Measurements from ENCODE around the gene TMPRSS13.

TMPRSS13 gene

GRCh38 chr11:117859061-117859460 lies 70.1 kb downstream of the TMPRSS13 start:
- H3K79me1 ChIP-seq (ENCODE audit: low read length): no peaks in the 10 kb centered on the region
- no peak overlapping the region for H2BK5ac ChIP-seq (ENCODE audit: low read length)
- no peak overlapping the region for H4K8ac ChIP-seq (ENCODE audit: low read depth, low read length)
- no peak overlapping the region for H3K4me3 ChIP-seq (ENCODE audit: low read length)
- H3K27ac ChIP-seq (ENCODE audit: low read depth, low read length): no peak overlapping the region
- H3K4ac ChIP-seq (ENCODE audit: low read depth, low read length): no peak overlapping the region
- H3K23ac ChIP-seq (ENCODE audit: low read length): no peak overlapping the region
- H3K36me3 ChIP-seq (ENCODE audit: control insufficient read depth, insufficient read depth, low read length): no peaks in the 10 kb centered on the region
- H3K56ac ChIP-seq (ENCODE audit: low read length): no peak overlapping the region
- WGBS (ENCODE audit: extremely low coverage, insufficient coverage, low lambda C conversion rate): no CpG with 5 or more reads among the region's 10 CpGs
- no peaks in the 10 kb centered on the region for H3K79me2 ChIP-seq (ENCODE audit: control insufficient read depth, insufficient read depth, low read length)
- H3K4me1 ChIP-seq (ENCODE audit: control insufficient read depth, low read depth, low read length): peaks cover 2% of the 10 kb centered on the region
- no peak overlapping the region for H3K4me2 ChIP-seq (ENCODE audit: low read length)
- H2BK120ac ChIP-seq (ENCODE audit: low read depth, low read length): no peak overlapping the region
- H3K9ac ChIP-seq (ENCODE audit: low read length): no peak overlapping the region
- H2AK5ac ChIP-seq (ENCODE audit: low read length): no peak overlapping the region
- no peak for DNase-seq
- H2BK15ac ChIP-seq (replicated peaks; ENCODE audit: low read depth): no peak overlapping the region
- no peak overlapping the region for H3K18ac ChIP-seq (ENCODE audit: low read length)
- H4K5ac ChIP-seq (ENCODE audit: low read length): no peak overlapping the region
- no peaks in the 10 kb centered on the region for H3K27me3 ChIP-seq (ENCODE audit: insufficient read depth, low read length, poor library complexity)

GRCh38 chr11:117857734-117858414 lies 71.3 kb downstream of the TMPRSS13 start:
- H4K8ac ChIP-seq (ENCODE audit: low read depth, low read length): no peak overlapping the region
- H2AK5ac ChIP-seq (ENCODE audit: low read length): no peak overlapping the region
- no peak overlapping the region for H4K5ac ChIP-seq (ENCODE audit: low read length)
- no peak overlapping the region for H3K27ac ChIP-seq (ENCODE audit: low read depth, low read length)
- no peak overlapping the region for H3K18ac ChIP-seq (ENCODE audit: low read length)
- no peak overlapping the region for H3K9ac ChIP-seq (ENCODE audit: low read length)
- WGBS (ENCODE audit: extremely low coverage, insufficient coverage, low lambda C conversion rate): no CpG with 5 or more reads among the region's 11 CpGs
- H3K36me3 ChIP-seq (ENCODE audit: control insufficient read depth, insufficient read depth, low read length): no peaks in the 10 kb centered on the region
- no peak overlapping the region for H3K4me2 ChIP-seq (ENCODE audit: low read length)
- peaks cover 2% of the 10 kb centered on the region for H3K4me1 ChIP-seq (ENCODE audit: control insufficient read depth, low read depth, low read length)
- no peak overlapping the region for H3K56ac ChIP-seq (ENCODE audit: low read length)
- H2BK120ac ChIP-seq (ENCODE audit: low read depth, low read length): no peak overlapping the region
- H3K4ac ChIP-seq (ENCODE audit: low read depth, low read length): no peak overlapping the region
- H3K27me3 ChIP-seq (ENCODE audit: insufficient read depth, low read length, poor library complexity): no peaks in the 10 kb centered on the region
- no peak overlapping the region for H3K4me3 ChIP-seq (ENCODE audit: low read length)
- no peak overlapping the region for H2BK15ac ChIP-seq (replicated peaks; ENCODE audit: low read depth)
- H3K23ac ChIP-seq (ENCODE audit: low read length): no peak overlapping the region
- H3K79me1 ChIP-seq (ENCODE audit: low read length): no peaks in the 10 kb centered on the region
- no peak for DNase-seq
- no peak overlapping the region for H2BK5ac ChIP-seq (ENCODE audit: low read length)
- no peaks in the 10 kb centered on the region for H3K79me2 ChIP-seq (ENCODE audit: control insufficient read depth, insufficient read depth, low read length)

- H3K56ac ChIP-seq (ENCODE audit: low read length): no peak overlapping the region
- no CpG with 5 or more reads among the region's 13 CpGs for WGBS (ENCODE audit: extremely low coverage, insufficient coverage, low lambda C conversion rate)
- no peak overlapping the region for H3K4ac ChIP-seq (ENCODE audit: low read depth, low read length)
- H4K8ac ChIP-seq (ENCODE audit: low read depth, low read length): no peak overlapping the region
- no peak overlapping the region for H3K4me2 ChIP-seq (ENCODE audit: low read length)
- no peak overlapping the region for H2BK15ac ChIP-seq (replicated peaks; ENCODE audit: low read depth)
- H2AK5ac ChIP-seq (ENCODE audit: low read length): no peak overlapping the region
- H3K79me1 ChIP-seq (ENCODE audit: low read length): no peaks in the 10 kb centered on the region
- H3K18ac ChIP-seq (ENCODE audit: low read length): no peak overlapping the region
- H3K27ac ChIP-seq (ENCODE audit: low read depth, low read length): no peak overlapping the region
- no peak for DNase-seq
- H2BK5ac ChIP-seq (ENCODE audit: low read length): no peak overlapping the region
- H3K36me3 ChIP-seq (ENCODE audit: control insufficient read depth, insufficient read depth, low read length): no peaks in the 10 kb centered on the region
- no peak overlapping the region for H3K9ac ChIP-seq (ENCODE audit: low read length)
- H3K23ac ChIP-seq (ENCODE audit: low read length): no peak overlapping the region
- H4K5ac ChIP-seq (ENCODE audit: low read length): no peak overlapping the region
- no peaks in the 10 kb centered on the region for H3K27me3 ChIP-seq (ENCODE audit: insufficient read depth, low read length, poor library complexity)
- no peak overlapping the region for H3K4me3 ChIP-seq (ENCODE audit: low read length)
- no peak overlapping the region for H2BK120ac ChIP-seq (ENCODE audit: low read depth, low read length)
- no peaks in the 10 kb centered on the region for H3K79me2 ChIP-seq (ENCODE audit: control insufficient read depth, insufficient read depth, low read length)
- H3K4me1 ChIP-seq (ENCODE audit: control insufficient read depth, low read depth, low read length): peaks cover 2% of the 10 kb centered on the region
Measured at GRCh38 chr11:117855912-117856651, 73.1 kb downstream of the TMPRSS13 start.

GRCh38 chr11:117855186-117855845 lies 73.9 kb downstream of the TMPRSS13 start:
- H2BK120ac ChIP-seq (ENCODE audit: low read depth, low read length): no peak overlapping the region
- H3K23ac ChIP-seq (ENCODE audit: low read length): no peak overlapping the region
- H3K36me3 ChIP-seq (ENCODE audit: control insufficient read depth, insufficient read depth, low read length): no peaks in the 10 kb centered on the region
- H3K4me3 ChIP-seq (ENCODE audit: low read length): no peak overlapping the region
- H3K18ac ChIP-seq (ENCODE audit: low read length): no peak overlapping the region
- H2BK15ac ChIP-seq (replicated peaks; ENCODE audit: low read depth): no peak overlapping the region
- H3K56ac ChIP-seq (ENCODE audit: low read length): no peak overlapping the region
- peak; percentile 38 for DNase-seq
- H4K5ac ChIP-seq (ENCODE audit: low read length): no peak overlapping the region
- H3K4ac ChIP-seq (ENCODE audit: low read depth, low read length): no peak overlapping the region
- H2BK5ac ChIP-seq (ENCODE audit: low read length): no peak overlapping the region
- no CpG with 5 or more reads among the region's 12 CpGs for WGBS (ENCODE audit: extremely low coverage, insufficient coverage, low lambda C conversion rate)
- no peak overlapping the region for H2AK5ac ChIP-seq (ENCODE audit: low read length)
- no peak overlapping the region for H3K27ac ChIP-seq (ENCODE audit: low read depth, low read length)
- peaks cover 3% of the 10 kb centered on the region for H3K4me1 ChIP-seq (ENCODE audit: control insufficient read depth, low read depth, low read length)
- H3K27me3 ChIP-seq (ENCODE audit: insufficient read depth, low read length, poor library complexity): no peaks in the 10 kb centered on the region
- no peak overlapping the region for H4K8ac ChIP-seq (ENCODE audit: low read depth, low read length)
- no peak overlapping the region for H3K9ac ChIP-seq (ENCODE audit: low read length)
- H3K79me1 ChIP-seq (ENCODE audit: low read length): no peaks in the 10 kb centered on the region
- no peaks in the 10 kb centered on the region for H3K79me2 ChIP-seq (ENCODE audit: control insufficient read depth, insufficient read depth, low read length)
- H3K4me2 ChIP-seq (ENCODE audit: low read length): no peak overlapping the region

- no peak overlapping the region for H3K4me3 ChIP-seq (ENCODE audit: low read length)
- H3K56ac ChIP-seq (ENCODE audit: low read length): no peak overlapping the region
- no peak overlapping the region for H2BK15ac ChIP-seq (replicated peaks; ENCODE audit: low read depth)
- no peaks in the 10 kb centered on the region for H3K27me3 ChIP-seq (ENCODE audit: insufficient read depth, low read length, poor library complexity)
- H3K36me3 ChIP-seq (ENCODE audit: control insufficient read depth, insufficient read depth, low read length): no peaks in the 10 kb centered on the region
- H2AK5ac ChIP-seq (ENCODE audit: low read length): no peak overlapping the region
- H3K79me1 ChIP-seq (ENCODE audit: low read length): no peaks in the 10 kb centered on the region
- H4K8ac ChIP-seq (ENCODE audit: low read depth, low read length): no peak overlapping the region
- H2BK120ac ChIP-seq (ENCODE audit: low read depth, low read length): no peak overlapping the region
- no CpG with 5 or more reads among the region's 3 CpGs for WGBS (ENCODE audit: extremely low coverage, insufficient coverage, low lambda C conversion rate)
- no peak overlapping the region for H3K23ac ChIP-seq (ENCODE audit: low read length)
- DNase-seq: no peak
- no peak overlapping the region for H3K4ac ChIP-seq (ENCODE audit: low read depth, low read length)
- no peak overlapping the region for H2BK5ac ChIP-seq (ENCODE audit: low read length)
- no peak overlapping the region for H4K5ac ChIP-seq (ENCODE audit: low read length)
- peaks cover 3% of the 10 kb centered on the region for H3K4me1 ChIP-seq (ENCODE audit: control insufficient read depth, low read depth, low read length)
- no peak overlapping the region for H3K27ac ChIP-seq (ENCODE audit: low read depth, low read length)
- no peaks in the 10 kb centered on the region for H3K79me2 ChIP-seq (ENCODE audit: control insufficient read depth, insufficient read depth, low read length)
- H3K4me2 ChIP-seq (ENCODE audit: low read length): no peak overlapping the region
- no peak overlapping the region for H3K18ac ChIP-seq (ENCODE audit: low read length)
- H3K9ac ChIP-seq (ENCODE audit: low read length): no peak overlapping the region
Measured at GRCh38 chr11:117852309-117852708, 76.9 kb downstream of the TMPRSS13 start.
